ENCODE data around the gene GDF15.
"Not testable (repeated sequence)": the region's sequence is repeated elsewhere in the genome, so short reads cannot be mapped to it uniquely, and the experiment has no call there.

Gene GDF15

GRCh38 chr19:18344582-18344950 is 41.4 kb upstream of the GDF15 start:
- TF ChIP-seq CTCF (conservative IDR thresholded peaks at IDR 0.05; ENCODE audit: low read depth, low read length): no peak
- H3K4me3 ChIP-seq (ENCODE audit: low read length): no peak overlapping the region
- no peak for DNase-seq (ENCODE audit: low read depth)

- DNase-seq (ENCODE audit: low read depth): no peak
- no peak for TF ChIP-seq CTCF (conservative IDR thresholded peaks at IDR 0.05; ENCODE audit: low read depth, low read length)
- no peak overlapping the region for H3K4me3 ChIP-seq (ENCODE audit: low read length)
Observed at GRCh38 chr19:18345296-18345695, 40.7 kb upstream of the GDF15 start.

DNA sequence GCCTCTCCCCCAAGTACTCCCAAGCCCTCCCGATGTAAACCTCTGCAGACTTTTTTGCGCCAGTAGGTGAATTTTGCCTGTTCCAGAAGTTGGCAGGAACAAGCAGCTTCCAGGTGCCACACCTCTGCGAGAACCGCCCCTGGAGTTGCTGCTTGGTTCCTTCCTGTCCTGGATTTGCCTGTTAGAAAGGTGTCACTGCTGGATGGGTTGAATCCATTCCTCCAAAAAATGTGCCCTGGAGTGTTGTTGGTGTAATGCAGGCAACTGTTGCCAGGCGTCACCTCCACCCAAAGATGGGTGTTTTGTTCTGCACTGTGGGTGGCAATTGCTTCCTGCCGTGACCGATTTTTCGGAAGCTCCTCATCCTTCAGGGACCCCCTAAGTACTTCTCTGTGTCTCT is 39.9 kb upstream of the GDF15 start:
- DNase-seq (ENCODE audit: low read depth): no peak
- TF ChIP-seq CTCF (conservative IDR thresholded peaks at IDR 0.05; ENCODE audit: low read depth, low read length): no peak
- H3K4me3 ChIP-seq (ENCODE audit: low read length): no peak overlapping the region

GRCh38 chr19:18348171-18348570 is 37.8 kb upstream of the GDF15 start:
- TF ChIP-seq CTCF (conservative IDR thresholded peaks at IDR 0.05; ENCODE audit: low read depth, low read length): no peak

DNA sequence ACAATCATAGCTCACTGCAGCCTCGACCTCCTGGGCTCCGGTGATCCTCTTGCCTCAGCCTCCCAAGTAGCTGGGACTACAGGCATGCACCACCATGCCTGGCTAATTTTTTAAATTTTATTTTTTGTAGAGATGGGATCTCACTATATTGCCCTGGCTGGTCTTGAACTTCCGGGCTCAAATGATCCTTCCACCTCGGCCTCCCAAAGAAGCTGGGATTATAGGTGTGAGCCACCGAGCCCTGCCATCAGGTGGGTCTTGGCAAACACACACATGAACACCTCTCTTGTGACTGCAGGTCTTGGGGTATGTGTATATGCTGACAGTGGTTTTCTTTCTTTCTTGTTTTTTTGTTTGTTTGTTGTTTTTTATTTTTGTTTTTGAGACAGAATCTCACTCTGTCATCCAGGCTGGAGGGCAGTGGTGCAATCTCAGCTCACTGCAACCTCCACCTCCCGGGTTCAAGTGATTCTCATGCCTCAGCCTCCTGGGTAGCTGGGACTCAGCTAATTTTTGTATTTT is 37.1 kb upstream of the GDF15 start:
- DNase-seq (ENCODE audit: low read depth); H3K4me3 ChIP-seq (ENCODE audit: low read length): not testable (repeated sequence)

More at GRCh38 chr19:18348171-18348570, 37.8 kb upstream of the GDF15 start:
- no peak for DNase-seq (ENCODE audit: low read depth)
- no peak overlapping the region for H3K4me3 ChIP-seq (ENCODE audit: low read length)

- no peak for DNase-seq (ENCODE audit: low read depth)
- peak; percentile 95 for TF ChIP-seq CTCF (conservative IDR thresholded peaks at IDR 0.05; ENCODE audit: low read depth, low read length)
- no peak overlapping the region for H3K4me3 ChIP-seq (ENCODE audit: low read length)
Observed at GRCh38 chr19:18349524-18350128, 36.3 kb upstream of the GDF15 start.

GRCh38 chr19:18350490-18350889 is 35.5 kb upstream of the GDF15 start:
- TF ChIP-seq CTCF (conservative IDR thresholded peaks at IDR 0.05; ENCODE audit: low read depth, low read length): no peak
- H3K4me3 ChIP-seq (ENCODE audit: low read length): no peak overlapping the region
- DNase-seq (ENCODE audit: low read depth): no peak
